Measurements from ENCODE around the gene MED29.

Gene MED29

DNA sequence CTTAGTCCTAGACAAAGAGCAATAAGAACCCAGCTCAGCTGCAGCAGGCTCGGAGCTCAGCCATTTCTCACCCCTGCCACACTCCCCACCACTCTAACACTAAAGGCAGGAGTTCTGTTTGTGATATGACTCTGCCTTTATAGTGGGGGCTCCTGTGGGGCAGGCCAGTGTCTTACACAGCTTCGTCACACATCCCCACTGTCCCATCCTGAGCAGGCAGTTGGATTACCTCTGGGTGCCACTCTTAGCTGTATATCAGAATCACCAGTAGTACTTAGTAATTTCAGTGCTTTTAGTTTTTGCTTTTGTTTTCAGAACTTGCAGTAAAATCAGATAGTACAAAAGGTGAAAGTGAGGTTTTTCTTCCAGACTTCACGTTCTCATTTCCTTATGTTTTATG lies 32.2 kb upstream of the MED29 start:
- Histone ChIP-seq H3K9me2 (replicated peaks; ENCODE audit: insufficient read depth, low read length) (no peaks in the 10 kb centered on the region), H4K20me1 (ENCODE audit: insufficient read depth, low read length) (no peaks in the 10 kb centered on the region), H3K9me3 (replicated peaks; ENCODE audit: insufficient read depth, low read length) (no peaks in the 10 kb centered on the region), H3K27me3 (replicated peaks; ENCODE audit: insufficient read depth, low read length) (no peaks in the 10 kb centered on the region), H3F3A (ENCODE audit: insufficient read depth, low read length) (no peaks in the 10 kb centered on the region), H3K79me2 (ENCODE audit: low read length) (0 out of 2 replicates have a peak, but pooled peaks cover 3% of the 10 kb centered on the region), H3K9ac (ENCODE audit: low read length) (no peak overlapping the region), H3K4me1 (ENCODE audit: low read length) (no peaks in the 10 kb centered on the region), H3K4me3 (ENCODE audit: low read length) (no peak overlapping the region), H3K27ac (ENCODE audit: low read length) (no peak overlapping the region), H3K4me2 (ENCODE audit: low read depth, low read length) (no peak overlapping the region), H3K36me3 (replicated peaks; ENCODE audit: insufficient read depth, low read length) (peaks cover 6% of the 10 kb centered on the region; the same call in 1 of the 2 replicates), H2AFZ (ENCODE audit: low read length) (no peak overlapping the region)
- TF ChIP-seq EZH2phosphoT487 (IDR thresholded peaks at IDR 0.05; ENCODE audit: low read length) = no peak
- TF ChIP-seq, protein P1, sequence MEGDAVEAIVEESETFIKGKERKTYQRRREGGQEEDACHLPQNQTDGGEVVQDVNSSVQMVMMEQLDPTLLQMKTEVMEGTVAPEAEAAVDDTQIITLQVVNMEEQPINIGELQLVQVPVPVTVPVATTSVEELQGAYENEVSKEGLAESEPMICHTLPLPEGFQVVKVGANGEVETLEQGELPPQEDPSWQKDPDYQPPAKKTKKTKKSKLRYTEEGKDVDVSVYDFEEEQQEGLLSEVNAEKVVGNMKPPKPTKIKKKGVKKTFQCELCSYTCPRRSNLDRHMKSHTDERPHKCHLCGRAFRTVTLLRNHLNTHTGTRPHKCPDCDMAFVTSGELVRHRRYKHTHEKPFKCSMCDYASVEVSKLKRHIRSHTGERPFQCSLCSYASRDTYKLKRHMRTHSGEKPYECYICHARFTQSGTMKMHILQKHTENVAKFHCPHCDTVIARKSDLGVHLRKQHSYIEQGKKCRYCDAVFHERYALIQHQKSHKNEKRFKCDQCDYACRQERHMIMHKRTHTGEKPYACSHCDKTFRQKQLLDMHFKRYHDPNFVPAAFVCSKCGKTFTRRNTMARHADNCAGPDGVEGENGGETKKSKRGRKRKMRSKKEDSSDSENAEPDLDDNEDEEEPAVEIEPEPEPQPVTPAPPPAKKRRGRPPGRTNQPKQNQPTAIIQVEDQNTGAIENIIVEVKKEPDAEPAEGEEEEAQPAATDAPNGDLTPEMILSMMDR (IDR thresholded peaks at IDR 0.05; ENCODE audit: low read length) = no peak
- no peak for TF ChIP-seq EZH2 (optimal IDR thresholded peaks at IDR 0.05; ENCODE audit: low read depth, low read length)
- DNase-seq = no peak

DNA sequence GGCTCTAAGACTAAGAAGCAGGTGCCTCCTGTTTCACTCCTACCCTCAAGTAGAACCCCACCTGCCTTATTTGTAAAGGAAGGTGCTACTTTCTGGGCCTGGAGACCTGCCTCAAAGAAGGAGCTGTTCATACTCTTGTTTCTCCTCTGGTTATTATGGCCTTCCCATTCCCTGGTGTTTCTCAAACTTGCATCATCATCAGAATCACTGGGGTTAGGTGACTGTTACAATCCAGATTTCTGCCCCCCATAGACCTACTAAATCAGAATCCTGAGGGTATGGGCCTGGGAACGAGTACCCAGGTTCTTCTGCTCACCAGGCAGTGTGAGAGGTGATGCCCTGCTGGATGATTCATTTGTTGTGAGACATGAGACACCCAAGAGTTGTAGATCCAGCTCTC lies 30.6 kb upstream of the MED29 start:
- no peaks in the 10 kb centered on the region for H3K9me2 ChIP-seq (replicated peaks; ENCODE audit: insufficient read depth, low read length)

DNA sequence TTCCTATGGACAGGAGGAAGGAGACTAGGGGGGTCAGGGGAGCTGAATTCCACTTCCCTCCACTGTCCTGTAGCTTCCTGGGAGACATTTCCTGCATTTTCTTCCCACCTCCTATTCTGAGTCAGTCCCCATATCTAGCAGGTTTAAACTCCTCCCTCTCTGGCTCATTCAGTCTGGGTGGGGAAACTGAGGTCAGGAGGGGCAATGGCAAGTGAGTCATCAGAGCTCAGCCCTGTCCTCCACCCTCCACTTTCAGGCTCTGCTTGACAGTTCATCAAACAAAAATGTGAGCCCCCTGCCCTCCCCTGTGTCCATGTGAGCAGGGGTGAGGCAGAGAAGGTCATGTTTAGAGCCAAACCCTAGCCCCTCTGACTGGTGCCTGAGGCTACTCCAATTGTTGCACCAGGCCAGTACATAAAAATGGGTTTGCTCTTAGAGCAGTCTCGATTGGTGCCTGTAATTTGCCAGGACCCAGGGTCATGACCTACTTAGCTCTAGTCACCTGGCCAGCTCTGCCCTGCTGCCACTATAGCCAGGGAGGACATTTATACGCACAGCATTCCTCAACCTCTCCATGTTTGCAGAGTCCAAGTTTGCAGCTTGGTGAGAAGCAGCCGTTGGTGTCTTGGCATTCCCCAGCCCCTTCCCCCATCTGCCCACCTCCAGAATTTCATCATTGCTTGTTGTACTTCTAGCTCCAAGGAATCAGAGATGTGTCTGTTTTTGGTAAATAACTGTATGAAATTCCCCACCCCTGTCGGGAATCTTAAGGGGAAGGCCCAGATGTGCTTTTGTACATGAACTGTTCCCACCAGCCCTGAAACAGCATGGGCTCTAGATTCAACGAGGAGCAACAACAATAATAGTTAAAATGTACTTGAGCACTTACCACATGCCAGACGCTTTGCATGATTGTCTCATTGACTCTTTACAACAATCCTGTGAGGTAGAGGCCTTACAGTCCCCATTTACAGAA lies 28.2 kb upstream of the MED29 start:
- H3K79me2 ChIP-seq (ENCODE audit: low read length) = no peaks in the 10 kb centered on the region
- H3K4me2 ChIP-seq (ENCODE audit: low read depth, low read length) = no peak overlapping the region
- no peaks in the 10 kb centered on the region for H3K27me3 ChIP-seq (replicated peaks; ENCODE audit: insufficient read depth, low read length)
- no peak overlapping the region for H3K4me3 ChIP-seq (ENCODE audit: low read length)
- H3K9me3 ChIP-seq (replicated peaks; ENCODE audit: insufficient read depth, low read length) = no peaks in the 10 kb centered on the region
- peaks cover 3% of the 10 kb centered on the region; the same call in 1 of the 2 replicates for H3K36me3 ChIP-seq (replicated peaks; ENCODE audit: insufficient read depth, low read length)
- H3F3A ChIP-seq (ENCODE audit: insufficient read depth, low read length) = no peaks in the 10 kb centered on the region
- no peaks in the 10 kb centered on the region for H3K4me1 ChIP-seq (ENCODE audit: low read length)
- no peak overlapping the region for H2AFZ ChIP-seq (ENCODE audit: low read length)
- H4K20me1 ChIP-seq (ENCODE audit: insufficient read depth, low read length) = no peaks in the 10 kb centered on the region
- no peak overlapping the region for H3K9ac ChIP-seq (ENCODE audit: low read length)
- DNase-seq = no peak
- no peaks in the 10 kb centered on the region for H3K9me2 ChIP-seq (replicated peaks; ENCODE audit: insufficient read depth, low read length)
- H3K27ac ChIP-seq (ENCODE audit: low read length) = no peak overlapping the region
- TF ChIP-seq, protein P1 (IDR thresholded peaks at IDR 0.05; ENCODE audit: low read length) = no peak
- TF ChIP-seq EZH2 (optimal IDR thresholded peaks at IDR 0.05; ENCODE audit: low read depth, low read length) (no peak), EZH2phosphoT487 (IDR thresholded peaks at IDR 0.05; ENCODE audit: low read length) (no peak)

More for the DNA sequence above, 30.6 kb upstream of the MED29 start:
- Histone ChIP-seq H3K4me2 (ENCODE audit: low read depth, low read length) (no peak overlapping the region), H3K9ac (ENCODE audit: low read length) (no peak overlapping the region), H3K4me3 (ENCODE audit: low read length) (no peak overlapping the region), H3K4me1 (ENCODE audit: low read length) (no peaks in the 10 kb centered on the region), H3F3A (ENCODE audit: insufficient read depth, low read length) (no peaks in the 10 kb centered on the region), H4K20me1 (ENCODE audit: insufficient read depth, low read length) (no peaks in the 10 kb centered on the region), H3K27ac (ENCODE audit: low read length) (no peak overlapping the region), H3K36me3 (replicated peaks; ENCODE audit: insufficient read depth, low read length) (peaks cover 6% of the 10 kb centered on the region; the same call in 1 of the 2 replicates), H3K9me3 (replicated peaks; ENCODE audit: insufficient read depth, low read length) (no peaks in the 10 kb centered on the region), H3K79me2 (ENCODE audit: low read length) (no peaks in the 10 kb centered on the region), H2AFZ (ENCODE audit: low read length) (no peak overlapping the region), H3K27me3 (replicated peaks; ENCODE audit: insufficient read depth, low read length) (no peaks in the 10 kb centered on the region)
- no peak for DNase-seq
- TF ChIP-seq EZH2phosphoT487 (IDR thresholded peaks at IDR 0.05; ENCODE audit: low read length) = no peak
- TF ChIP-seq, protein P1 (IDR thresholded peaks at IDR 0.05; ENCODE audit: low read length) = no peak
- TF ChIP-seq EZH2 (optimal IDR thresholded peaks at IDR 0.05; ENCODE audit: low read depth, low read length) = no peak
